Uterus (tissue), 2 donors: ENCODE data around the gene ZNF837.

Source experiments
- CTCF ChIP-seq, 4 experiments: fragments of 200-600 bp in 2 of 4; fragments of 450-650 bp in 2 of 4; sonication (generic) in 2 of 4; IDR thresholded peaks; one replicate each; pipeline ENCODE4 v1.5.1; 2016 to 2019; ENCODE audit warnings: antibody characterized with exemption in 4 of 4, mild to moderate bottlenecking in 2 of 4, moderate library complexity in 1 of 4
- POLR2A ChIP-seq, 2 donors: fragments of 450-650 bp; IDR thresholded peaks; one replicate each; pipeline ENCODE4 v1.6.1; 2016; ENCODE audit warnings: antibody characterized with exemption in 2 of 2, mild to moderate bottlenecking in 1 of 2, moderate library complexity in 1 of 2

GRCh38 chr19:58346961-58347929 is 33.6 kb downstream of the ZNF837 start:
- TF ChIP-seq POLR2A (IDR thresholded peaks at IDR 0.05) (peak; percentile 16 to 58), CTCF (IDR thresholded peaks at IDR 0.05) (peak in 1 of 4 experiments; percentile 15)
